Fibroblast of lung (primary cell): ENCODE results near the gene FMN1. TPM values are rescaled to one million over a fixed set of nuclear protein-coding genes. Genes with fewer than 3 reads are reported as not detected.

Experiments used
- DNase-seq, 2 donors: peaks; one replicate each; pipeline versions ENCODE4 v3.0.0 to v3.0.0-alpha.2; 2010; ENCODE audit warnings: low read depth in 2 of 2
- H2AFZ ChIP-seq: 2 replicates; pipeline ENCODE4 v1.5.1; 2012; ENCODE audit warnings: low read length, control low read depth, inconsistent platforms
- H3K27ac ChIP-seq: 2 replicates; pipeline ENCODE4 v1.5.1; 2011; ENCODE audit warnings: low read length, control low read depth; ENCODE audit not compliant: insufficient read depth
- H3K27me3 ChIP-seq: 2 replicates; pipeline ENCODE4 v1.5.1; 2011; ENCODE audit warnings: mild to moderate bottlenecking, low read length; ENCODE audit not compliant: control insufficient read depth, insufficient read depth
- H3K36me3 ChIP-seq: 2 replicates; pipeline ENCODE4 v1.5.1; 2011; ENCODE audit warnings: low read length; ENCODE audit not compliant: control insufficient read depth, insufficient read depth
- H3K4me1 ChIP-seq: 2 replicates; pipeline ENCODE4 v1.5.1; 2011; ENCODE audit warnings: low read length; ENCODE audit not compliant: control insufficient read depth, insufficient read depth; ENCODE audit errors: extremely low read depth
- H3K4me2 ChIP-seq: 2 replicates; pipeline ENCODE4 v1.5.1; 2011; ENCODE audit warnings: low read length, control low read depth; ENCODE audit not compliant: insufficient read depth; ENCODE audit errors: extremely low read depth
- H3K4me3 ChIP-seq, 4 experiments: fragments of 200-600 bp in 1 of 4; sonication (generic) in 1 of 4; replicated peaks in 1 of 4; 2 replicates each; pipeline ENCODE4 v1.5.1; 2011 to 2016; ENCODE audit warnings: low read length in 4 of 4, low read depth in 3 of 4, mild to moderate bottlenecking in 3 of 4, control low read depth in 2 of 4, inconsistent platforms in 1 of 4, mixed read lengths in 1 of 4; ENCODE audit not compliant: insufficient read depth in 1 of 4; ENCODE audit errors: control extremely low read depth in 1 of 4
- H3K79me2 ChIP-seq: 2 replicates; pipeline ENCODE4 v1.5.1; 2012; ENCODE audit warnings: mild to moderate bottlenecking, low read length, inconsistent platforms; ENCODE audit not compliant: control insufficient read depth, insufficient read depth
- H3K9ac ChIP-seq: 2 replicates; pipeline ENCODE4 v1.5.1; 2011; ENCODE audit warnings: mild to moderate bottlenecking, low read length, control low read depth; ENCODE audit not compliant: insufficient read depth
- H3K9me3 ChIP-seq: 2 replicates; pipeline ENCODE4 v1.5.1; 2012; ENCODE audit warnings: low read depth, low read length; ENCODE audit not compliant: control insufficient read depth, insufficient read depth
- H4K20me1 ChIP-seq: 2 replicates; pipeline ENCODE4 v1.5.1; 2011; ENCODE audit warnings: low read length; ENCODE audit not compliant: control insufficient read depth, insufficient read depth; ENCODE audit errors: extremely low read depth
- CTCF ChIP-seq, 2 donors: IDR thresholded peaks in 1 of 2; conservative IDR thresholded peaks in 1 of 2; 1 replicate in 1 of 2; 2 replicates in 1 of 2; pipeline ENCODE4 v1.5.1; 2011 to 2012; ENCODE audit warnings: low read length in 2 of 2, control low read depth in 1 of 2, inconsistent platforms in 1 of 2, low read depth in 1 of 2, mild to moderate bottlenecking in 1 of 2
- EZH2 ChIP-seq: IDR thresholded peaks from 2 replicates; pipeline ENCODE4 v1.5.1; 2012; ENCODE audit warnings: low read length, control low read depth, mild to moderate bottlenecking; ENCODE audit errors: missing control alignments
- polyA plus RNA-seq, 2 donors: library from polyadenylated mRNA; depleted of rRNA in 1 of 2; stranded (reverse) in 1 of 2; unstranded in 1 of 2; fragments of >200 nt; gene quantifications; 2 replicates each; pipeline ENCODE4 v1.2.1, GENCODE V29; 2011 to 2012; ENCODE audit warnings: missing spikeins in 1 of 2
- total RNA-seq: library from RNA; depleted of rRNA; stranded (reverse); fragments of >200 nt; gene quantifications from 2 replicates; pipeline ENCODE4 v1.2.1, GENCODE V29; 2014

The FMN1 gene
- total and polyA plus RNA-seq, 2 donors (not counting 1 experiment from before 2014, with no cell fraction given) = 7.5 to 43.8 TPM

GRCh38 chr15:32905481-32905880 is 289.0 kb downstream of the FMN1 start:
- no peak for DNase-seq
- H3K4me2 ChIP-seq = no peak overlapping the region
- no peaks in the 10 kb centered on the region for H3K79me2 ChIP-seq
- peaks cover 17% of the 10 kb centered on the region for H3K4me1 ChIP-seq
- no peaks in the 10 kb centered on the region for H3K27me3 ChIP-seq
- no peak overlapping the region for H3K9ac ChIP-seq
- H2AFZ ChIP-seq = no peak overlapping the region
- H3K27ac ChIP-seq = no peak overlapping the region
- no peaks in the 10 kb centered on the region for H3K9me3 ChIP-seq
- no peak for TF ChIP-seq EZH2
- no peak for TF ChIP-seq CTCF (conservative IDR thresholded peaks at IDR 0.05 in 1 of 2, IDR thresholded peaks at IDR 0.05 in 1 of 2; ENCODE audit: low read depth in 1 of 2, low read length in 2 of 2)
- no peaks in the 10 kb centered on the region for H4K20me1 ChIP-seq
- no peaks in the 10 kb centered on the region for H3K36me3 ChIP-seq
- H3K4me3 ChIP-seq = no peak overlapping the region

GRCh38 chr15:32904448-32904847 is 290.1 kb downstream of the FMN1 start:
- no peak for TF ChIP-seq EZH2
- no peak for TF ChIP-seq CTCF (conservative IDR thresholded peaks at IDR 0.05 in 1 of 2, IDR thresholded peaks at IDR 0.05 in 1 of 2; ENCODE audit: low read depth in 1 of 2, low read length in 2 of 2)
- no peaks in the 10 kb centered on the region for H3K36me3 ChIP-seq
- H3K9ac ChIP-seq = no peak overlapping the region
- H3K9me3 ChIP-seq = no peaks in the 10 kb centered on the region
- no peak overlapping the region for H2AFZ ChIP-seq
- no peak overlapping the region for H3K4me3 ChIP-seq
- no peaks in the 10 kb centered on the region for H3K27me3 ChIP-seq
- no peak overlapping the region for H3K4me2 ChIP-seq
- DNase-seq = no peak
- no peaks in the 10 kb centered on the region for H3K79me2 ChIP-seq
- H4K20me1 ChIP-seq = no peaks in the 10 kb centered on the region
- H3K4me1 ChIP-seq = peaks cover 12% of the 10 kb centered on the region
- H3K27ac ChIP-seq = no peak overlapping the region

DNA sequence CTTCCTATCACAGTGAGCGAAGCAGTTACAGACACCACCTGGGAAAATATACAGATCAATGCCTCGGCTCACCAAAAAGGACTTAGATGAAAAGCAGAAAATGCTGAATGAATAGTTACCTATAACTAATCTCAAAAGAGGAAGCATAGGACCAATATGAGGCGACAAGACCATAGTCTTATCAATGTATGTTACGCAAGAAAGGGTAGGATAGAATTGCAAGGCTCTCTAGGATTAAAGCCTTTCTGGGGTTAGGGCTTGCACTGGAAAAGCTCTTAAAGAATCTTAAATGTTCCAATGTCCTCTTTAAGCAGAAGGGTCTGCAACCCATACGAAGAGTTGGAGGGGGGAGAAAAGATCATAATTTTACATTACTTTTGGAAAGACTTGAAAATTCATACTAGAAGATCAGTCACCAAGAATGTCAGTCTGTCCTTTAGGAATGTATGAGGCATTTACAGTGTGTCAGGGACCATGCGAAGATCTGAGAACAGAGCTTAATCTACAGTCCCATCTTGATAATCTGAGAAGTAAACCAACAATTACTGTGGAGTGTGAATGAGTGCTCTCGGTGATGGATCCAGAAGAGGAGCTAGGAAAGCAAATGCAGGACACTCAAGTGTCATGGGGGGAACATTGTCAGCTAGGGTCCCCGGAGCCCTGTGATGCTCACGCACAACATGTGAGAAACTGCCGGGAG is 290.8 kb downstream of the FMN1 start:
- DNase-seq = no peak
- no peak overlapping the region for H2AFZ ChIP-seq
- H3K4me3 ChIP-seq = no peak overlapping the region
- H3K79me2 ChIP-seq = no peaks in the 10 kb centered on the region
- peaks cover 6% of the 10 kb centered on the region for H3K4me1 ChIP-seq
- H3K27me3 ChIP-seq = no peaks in the 10 kb centered on the region
- H3K4me2 ChIP-seq = no peak overlapping the region
- peaks cover 1% of the 10 kb centered on the region for H3K36me3 ChIP-seq
- H3K27ac ChIP-seq = no peak overlapping the region
- H4K20me1 ChIP-seq = no peaks in the 10 kb centered on the region
- no peak for TF ChIP-seq CTCF (conservative IDR thresholded peaks at IDR 0.05 in 1 of 2, IDR thresholded peaks at IDR 0.05 in 1 of 2; ENCODE audit: low read depth in 1 of 2, low read length in 2 of 2)
- no peak for TF ChIP-seq EZH2
- no peaks in the 10 kb centered on the region for H3K9me3 ChIP-seq
- no peak overlapping the region for H3K9ac ChIP-seq
